GM12872 (cell line): ENCODE results near the gene MTCL1.

ENCODE experiments used
- TF ChIP-seq, protein P1 (sequence below): IDR thresholded peaks from 3 replicates; pipeline ENCODE4 v1.5.1; 2011; ENCODE audit warnings: low read depth, mild to moderate bottlenecking, low read length, moderate library complexity; ENCODE audit not compliant: insufficient read depth

The MTCL1 gene

DNA sequence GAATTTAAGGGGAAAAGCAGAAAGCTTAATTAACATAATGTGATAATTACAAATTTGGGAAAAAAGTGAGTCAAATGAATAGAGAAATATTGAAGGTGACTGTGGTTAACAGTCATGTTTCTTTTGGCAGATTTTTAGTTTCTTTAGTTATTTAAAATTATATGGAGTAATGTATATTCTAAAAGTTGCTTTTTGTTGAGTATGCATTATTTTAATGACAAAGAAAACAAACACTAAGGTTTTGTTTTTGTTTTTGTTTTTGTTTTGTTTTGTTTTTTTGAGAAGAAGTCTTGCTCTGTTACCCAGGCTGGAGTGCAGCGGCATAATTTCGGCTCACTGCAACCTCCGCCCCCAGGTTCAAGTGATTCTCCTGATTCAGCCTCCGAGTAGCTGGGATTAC, 30.3 kb upstream of the MTCL1 start:
- TF ChIP-seq, protein P1, sequence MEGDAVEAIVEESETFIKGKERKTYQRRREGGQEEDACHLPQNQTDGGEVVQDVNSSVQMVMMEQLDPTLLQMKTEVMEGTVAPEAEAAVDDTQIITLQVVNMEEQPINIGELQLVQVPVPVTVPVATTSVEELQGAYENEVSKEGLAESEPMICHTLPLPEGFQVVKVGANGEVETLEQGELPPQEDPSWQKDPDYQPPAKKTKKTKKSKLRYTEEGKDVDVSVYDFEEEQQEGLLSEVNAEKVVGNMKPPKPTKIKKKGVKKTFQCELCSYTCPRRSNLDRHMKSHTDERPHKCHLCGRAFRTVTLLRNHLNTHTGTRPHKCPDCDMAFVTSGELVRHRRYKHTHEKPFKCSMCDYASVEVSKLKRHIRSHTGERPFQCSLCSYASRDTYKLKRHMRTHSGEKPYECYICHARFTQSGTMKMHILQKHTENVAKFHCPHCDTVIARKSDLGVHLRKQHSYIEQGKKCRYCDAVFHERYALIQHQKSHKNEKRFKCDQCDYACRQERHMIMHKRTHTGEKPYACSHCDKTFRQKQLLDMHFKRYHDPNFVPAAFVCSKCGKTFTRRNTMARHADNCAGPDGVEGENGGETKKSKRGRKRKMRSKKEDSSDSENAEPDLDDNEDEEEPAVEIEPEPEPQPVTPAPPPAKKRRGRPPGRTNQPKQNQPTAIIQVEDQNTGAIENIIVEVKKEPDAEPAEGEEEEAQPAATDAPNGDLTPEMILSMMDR, result no peak

DNA sequence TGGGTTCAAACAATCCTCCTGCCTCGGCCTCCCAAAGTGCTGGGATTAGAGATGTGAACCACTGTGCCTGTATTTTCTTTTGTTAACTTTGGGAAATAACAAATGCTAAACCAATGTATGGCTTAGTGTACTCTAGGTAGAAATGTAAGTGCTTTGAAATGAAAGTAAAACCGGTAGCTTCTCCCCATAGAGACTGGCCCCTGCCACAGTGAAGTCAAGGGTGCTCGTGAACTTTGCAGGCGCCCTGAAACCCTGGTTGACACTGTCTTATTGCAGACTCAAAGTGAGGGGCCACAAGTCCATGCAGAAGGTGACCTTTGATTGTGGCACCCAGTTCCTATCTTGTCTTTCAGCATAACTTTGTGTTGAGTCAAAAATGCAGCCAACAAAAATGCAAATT, 24.2 kb upstream of the MTCL1 start:
- TF ChIP-seq, protein P1, result no peak

DNA sequence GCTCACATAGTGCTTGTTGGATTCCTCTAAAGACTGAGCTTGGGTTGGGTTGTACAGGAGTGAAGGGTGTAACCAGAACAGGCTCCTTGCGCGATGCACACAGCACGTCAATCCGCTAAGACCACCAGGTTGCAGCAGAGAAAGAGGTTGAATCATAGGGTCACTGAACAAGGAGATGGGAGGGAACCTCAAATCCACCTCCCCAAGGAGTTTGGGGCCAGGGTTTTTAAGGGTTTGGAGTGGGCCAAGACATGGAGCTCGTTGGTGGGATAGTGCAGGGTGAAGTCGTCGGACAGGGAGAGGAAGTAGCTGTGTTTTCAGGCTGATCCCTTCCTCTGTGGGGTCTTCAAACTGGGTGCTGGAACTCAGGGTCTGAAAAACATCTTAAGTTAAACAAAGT, 20.8 kb upstream of the MTCL1 start:
- TF ChIP-seq, protein P1, result no peak

DNA sequence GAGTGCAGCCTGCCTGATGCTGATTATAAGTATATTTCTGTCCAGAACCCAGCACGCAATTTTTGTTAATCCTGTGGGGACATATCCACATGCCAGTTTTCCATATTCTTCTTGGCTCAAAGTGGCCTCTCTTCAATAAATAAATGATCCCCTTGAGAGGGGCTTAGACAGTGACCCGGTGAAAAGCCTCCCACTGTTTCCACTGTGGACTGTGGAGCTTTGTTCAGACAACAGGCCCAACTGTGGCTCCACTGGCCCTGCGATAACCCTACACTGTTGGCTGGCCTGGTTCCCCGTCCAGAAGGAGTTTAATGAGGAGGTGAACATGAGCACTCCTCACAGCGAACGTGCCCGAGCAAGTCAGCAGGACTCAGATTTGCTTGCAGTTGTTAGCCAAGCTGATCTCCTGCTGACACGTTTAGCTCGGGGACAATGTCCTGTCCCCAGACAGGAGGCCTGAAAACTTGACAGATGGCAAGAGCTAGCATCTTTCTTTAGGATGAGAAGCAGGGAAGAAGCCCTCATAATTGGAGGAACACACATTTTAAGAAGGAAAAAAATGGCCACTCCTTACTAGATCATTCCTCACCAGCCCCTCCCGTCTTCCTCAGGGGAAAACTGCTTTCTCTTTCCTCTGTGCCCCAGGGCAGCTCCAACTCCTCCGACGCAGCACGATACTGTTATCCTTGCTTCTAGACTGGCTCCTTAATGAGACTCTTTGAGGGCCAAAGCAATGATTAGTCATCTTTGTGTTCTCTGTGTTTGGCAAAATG, 20.0 kb upstream of the MTCL1 start:
- TF ChIP-seq, protein P1, result no peak

DNA sequence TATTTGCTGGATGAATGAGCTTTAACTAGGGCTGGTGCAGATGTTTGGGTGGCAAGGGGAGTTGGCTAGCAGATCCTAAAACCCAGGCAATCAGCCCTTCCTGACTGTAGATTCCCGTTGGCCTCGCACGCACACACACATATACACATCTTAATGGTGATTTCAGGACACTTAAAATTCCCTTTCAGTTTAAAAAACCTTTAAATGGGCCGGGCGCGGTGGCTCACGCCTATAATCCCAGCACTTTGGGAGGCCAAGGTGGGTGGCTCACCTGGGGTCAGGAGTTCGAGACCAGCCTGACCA, 19.5 kb upstream of the MTCL1 start:
- TF ChIP-seq, protein P1, result no peak

DNA sequence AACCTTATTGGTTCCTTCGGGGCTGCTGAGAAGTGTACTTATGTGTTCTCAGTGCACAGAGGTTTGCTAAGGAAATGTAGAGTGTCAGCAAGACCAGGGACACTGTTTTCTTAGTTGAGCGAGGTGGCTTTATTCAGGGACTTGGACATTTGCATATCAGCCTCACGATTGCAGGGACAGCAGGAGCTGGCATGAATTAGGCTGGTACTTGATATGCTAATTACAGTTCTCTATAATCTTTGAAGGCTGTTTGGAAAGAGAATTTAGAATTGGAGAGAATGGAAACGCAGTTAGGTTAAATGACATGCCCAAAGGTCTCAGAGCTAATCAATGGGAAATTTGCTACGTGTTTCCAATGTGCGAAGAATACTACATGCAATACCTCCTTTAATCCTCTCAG, 18.7 kb upstream of the MTCL1 start:
- TF ChIP-seq, protein P1, result no peak

DNA sequence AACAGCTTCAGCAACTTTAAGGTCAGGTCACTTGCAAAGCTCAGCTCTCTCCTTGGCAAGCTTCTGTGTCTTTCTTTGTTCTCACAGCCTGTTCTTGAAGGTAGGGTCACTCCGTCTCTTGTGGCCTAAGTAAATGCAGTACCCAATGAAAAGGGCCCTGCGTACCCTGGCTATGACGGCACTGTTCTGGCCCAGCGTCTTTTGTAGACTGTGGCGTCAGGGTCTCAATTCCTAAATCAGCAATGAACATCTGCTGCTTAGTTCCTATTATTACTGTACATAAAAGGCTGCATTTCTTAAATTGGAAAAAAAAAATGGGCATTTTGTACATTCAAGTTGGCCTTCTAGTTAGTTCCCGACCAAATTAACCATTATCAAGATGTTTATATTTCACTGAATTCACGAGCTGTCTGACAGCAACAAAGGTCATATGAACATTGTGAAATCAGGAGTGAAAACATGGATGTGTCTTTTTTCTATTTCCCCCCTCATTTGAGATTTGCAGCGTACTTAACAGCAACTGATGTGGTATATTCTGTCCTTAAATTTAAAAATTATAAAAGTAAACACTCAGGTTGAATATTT, 17.0 kb upstream of the MTCL1 start:
- TF ChIP-seq, protein P1, result no peak
